ENCODE data around the gene TRIM7.

TRIM7 gene

DNA sequence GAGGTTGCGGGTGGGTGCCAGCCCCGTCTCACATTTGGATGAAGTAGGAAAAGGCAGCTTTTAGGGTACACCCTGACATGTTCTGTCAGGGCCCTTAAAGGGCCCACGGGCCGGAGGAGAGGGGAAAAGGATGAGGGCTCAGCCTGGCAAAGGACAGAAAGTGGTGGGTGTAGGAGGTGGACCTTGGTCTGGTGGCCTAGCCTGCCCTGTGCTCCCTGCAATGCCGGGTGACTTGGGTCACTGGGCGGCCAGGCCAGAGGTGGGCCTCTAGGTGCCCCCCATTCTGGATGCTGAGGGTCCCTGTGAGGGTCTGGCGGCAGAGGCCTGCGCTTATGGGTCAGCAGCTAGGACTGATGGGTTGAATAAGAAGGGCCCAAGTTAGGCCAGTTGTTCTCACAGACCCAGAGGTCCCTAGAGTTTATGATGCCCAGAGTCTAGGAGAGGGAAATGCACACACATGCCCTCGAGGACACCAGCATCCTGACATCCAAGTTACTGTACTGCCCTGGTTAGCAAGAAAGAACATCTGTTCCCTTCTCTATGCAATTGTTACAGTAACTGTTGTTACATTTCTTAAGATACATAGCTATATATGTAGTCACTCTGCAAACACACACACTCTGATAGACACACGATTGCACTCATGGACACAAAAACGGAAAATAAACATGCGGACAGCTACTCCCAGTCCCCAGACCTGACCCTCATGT, 12.5 kb downstream of the TRIM7 start:
- Histone ChIP-seq H3K9me3 (ENCODE audit: control insufficient read depth, low read length) (no peaks in the 10 kb centered on the region), H3K4me1 (ENCODE audit: control insufficient read depth, insufficient read depth, low read length, poor library complexity, severe bottlenecking) (peaks cover 10% of the 10 kb centered on the region), H3K27ac (ENCODE audit: insufficient read depth, low read length, poor library complexity, severe bottlenecking) (peak overlapping the region; percentile 73), H3K36me3 (ENCODE audit: control insufficient read depth, insufficient read depth, low read length) (no peaks in the 10 kb centered on the region), H3K27me3 (replicated peaks; ENCODE audit: control insufficient read depth, insufficient read depth, low read length, poor library complexity, severe bottlenecking) (no peaks in the 10 kb centered on the region), H3K4me3 (ENCODE audit: insufficient read depth, low read depth, low read length, poor library complexity, severe bottlenecking) (peak overlapping the region; percentile 97)
- no peak for DNase-seq

DNA sequence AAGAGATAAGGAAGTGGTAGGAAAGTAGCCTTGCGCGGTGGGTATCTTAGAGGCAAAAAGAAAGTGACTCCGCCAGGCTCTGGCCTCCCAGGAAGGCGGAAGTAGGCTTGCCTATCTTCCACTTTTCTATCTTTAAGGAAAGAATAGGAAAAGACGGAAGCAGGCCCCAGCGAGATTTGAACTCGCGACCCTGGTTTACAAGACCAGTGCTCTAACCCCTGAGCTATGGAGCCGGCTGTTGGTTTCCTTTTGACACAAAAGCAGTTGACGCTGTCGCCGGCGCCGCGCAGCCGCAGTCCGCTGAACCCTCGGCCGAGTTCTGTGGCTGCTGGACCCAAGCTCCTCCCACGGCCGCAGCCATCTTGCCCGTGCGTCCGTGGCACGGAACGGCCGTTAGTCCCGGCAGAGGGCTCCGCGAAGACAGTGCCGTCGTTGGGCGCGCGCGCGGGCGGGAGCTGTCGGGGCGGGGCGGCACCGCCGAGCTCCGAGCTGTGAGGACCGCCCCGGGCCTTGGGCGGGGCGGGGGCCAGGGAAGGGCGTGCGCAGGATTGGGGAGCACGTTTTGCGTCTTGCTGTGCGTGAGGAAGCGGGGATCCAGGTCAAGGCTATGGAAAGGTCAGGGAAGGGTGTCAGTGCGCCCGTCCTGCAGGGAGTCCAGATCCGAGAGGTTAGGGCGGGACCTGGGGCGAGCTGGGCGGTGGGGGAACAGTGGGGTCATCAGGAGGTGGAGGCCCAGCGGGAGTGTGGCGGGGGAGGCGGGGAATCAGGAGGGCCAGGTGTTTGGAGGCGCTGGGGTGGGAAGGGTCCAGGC, 13.3 kb downstream of the TRIM7 start:
- H3K9me3 ChIP-seq (ENCODE audit: control insufficient read depth, low read length): no peaks in the 10 kb centered on the region
- peak; percentile 93 to 96 (median 93) for DNase-seq
- H3K4me1 ChIP-seq (ENCODE audit: control insufficient read depth, insufficient read depth, low read length, poor library complexity, severe bottlenecking): peaks cover 10% of the 10 kb centered on the region
- no peaks in the 10 kb centered on the region for H3K27me3 ChIP-seq (replicated peaks; ENCODE audit: control insufficient read depth, insufficient read depth, low read length, poor library complexity, severe bottlenecking)
- H3K4me3 ChIP-seq (ENCODE audit: insufficient read depth, low read depth, low read length, poor library complexity, severe bottlenecking): peak overlapping the region; percentile 97
- peak overlapping the region; percentile 73 for H3K27ac ChIP-seq (ENCODE audit: insufficient read depth, low read length, poor library complexity, severe bottlenecking)
- no peaks in the 10 kb centered on the region for H3K36me3 ChIP-seq (ENCODE audit: control insufficient read depth, insufficient read depth, low read length)

DNA sequence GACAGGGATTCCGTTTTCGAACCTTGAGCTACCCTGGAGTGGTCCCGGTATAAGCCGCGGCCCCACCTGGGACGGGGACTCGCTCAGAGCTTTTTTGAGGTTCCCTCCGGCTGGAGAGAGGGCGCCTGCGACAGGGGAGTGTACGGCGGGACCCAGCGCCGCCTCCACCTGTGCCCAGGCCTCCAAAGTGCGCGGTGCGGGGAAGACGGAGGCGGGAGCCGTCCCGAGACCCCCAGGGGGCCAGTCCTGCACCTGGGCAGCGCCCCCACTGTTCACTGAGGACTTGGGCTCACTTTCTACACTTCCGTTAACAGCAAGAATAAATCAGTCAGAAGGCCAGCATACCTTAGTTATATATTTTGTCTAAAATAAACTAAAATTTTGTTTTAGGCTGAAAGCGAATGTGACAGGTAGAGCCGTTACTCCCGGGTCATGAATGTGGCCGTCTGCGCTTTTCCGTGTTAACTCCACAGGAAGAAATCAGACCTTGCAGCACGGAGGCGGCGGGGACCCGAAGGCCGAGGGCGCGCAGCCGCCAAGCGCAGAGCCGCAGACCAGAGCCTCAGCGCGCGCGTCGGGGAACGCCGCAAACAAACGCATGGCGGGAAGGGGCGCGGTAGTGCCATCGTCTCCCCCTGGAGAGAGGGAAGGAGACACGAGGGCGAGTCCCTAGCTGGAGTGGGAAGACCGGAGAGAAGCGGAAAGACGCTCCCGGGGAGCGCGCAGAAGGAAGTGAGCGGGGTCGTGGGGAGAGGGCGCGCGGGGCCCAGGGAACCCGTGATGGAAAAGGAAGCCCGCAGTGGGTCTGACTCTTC, 14.1 kb downstream of the TRIM7 start:
- peak overlapping the region; percentile 73 for H3K27ac ChIP-seq (ENCODE audit: insufficient read depth, low read length, poor library complexity, severe bottlenecking)
- H3K9me3 ChIP-seq (ENCODE audit: control insufficient read depth, low read length): no peaks in the 10 kb centered on the region
- no peaks in the 10 kb centered on the region for H3K36me3 ChIP-seq (ENCODE audit: control insufficient read depth, insufficient read depth, low read length)
- no peaks in the 10 kb centered on the region for H3K27me3 ChIP-seq (replicated peaks; ENCODE audit: control insufficient read depth, insufficient read depth, low read length, poor library complexity, severe bottlenecking)
- H3K4me3 ChIP-seq (ENCODE audit: insufficient read depth, low read depth, low read length, poor library complexity, severe bottlenecking): peak overlapping the region; percentile 97
- peak in 2 of 3 donors; percentile 34 to 45 for DNase-seq
- H3K4me1 ChIP-seq (ENCODE audit: control insufficient read depth, insufficient read depth, low read length, poor library complexity, severe bottlenecking): peaks cover 10% of the 10 kb centered on the region

DNA sequence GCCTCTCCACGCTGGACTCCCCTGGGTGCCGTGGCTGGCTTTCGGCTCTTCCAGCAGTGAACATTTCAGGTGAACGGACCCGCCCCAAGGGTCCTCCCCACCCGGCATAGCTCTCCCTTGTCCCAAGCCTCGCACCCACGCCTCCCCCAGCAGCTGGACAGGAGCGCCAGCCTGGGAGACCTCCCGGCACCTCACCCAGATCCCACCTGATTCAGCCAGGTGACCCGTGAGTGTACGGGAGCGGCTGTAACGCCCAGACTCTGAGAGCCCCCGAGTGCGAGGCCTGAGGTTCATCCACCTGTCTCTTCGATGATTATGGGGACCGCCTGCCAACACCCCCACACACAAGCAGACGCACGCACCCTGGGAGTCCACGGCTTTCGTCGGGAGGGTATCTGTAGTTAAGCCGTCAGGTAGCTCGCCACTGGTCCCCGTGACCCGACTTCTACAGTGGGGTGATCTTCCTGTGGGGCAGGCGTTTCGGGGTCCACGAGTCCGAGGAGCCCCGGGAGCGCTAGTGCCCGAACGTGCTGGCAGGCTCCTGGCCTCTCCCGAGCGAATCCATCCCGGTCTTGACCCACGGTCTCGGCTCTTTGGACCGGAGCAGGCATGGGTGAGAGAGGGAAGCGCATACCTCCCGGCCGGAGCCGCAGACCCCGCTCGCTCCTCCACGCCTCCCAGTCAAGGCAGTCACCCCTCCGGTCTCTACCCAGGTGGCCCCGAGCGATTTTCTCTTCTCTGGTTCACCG, 14.9 kb downstream of the TRIM7 start:
- no peaks in the 10 kb centered on the region for H3K36me3 ChIP-seq (ENCODE audit: control insufficient read depth, insufficient read depth, low read length)
- H3K4me1 ChIP-seq (ENCODE audit: control insufficient read depth, insufficient read depth, low read length, poor library complexity, severe bottlenecking): peaks cover 10% of the 10 kb centered on the region
- no peaks in the 10 kb centered on the region for H3K9me3 ChIP-seq (ENCODE audit: control insufficient read depth, low read length)
- peak overlapping the region; percentile 97 for H3K4me3 ChIP-seq (ENCODE audit: insufficient read depth, low read depth, low read length, poor library complexity, severe bottlenecking)
- H3K27ac ChIP-seq (ENCODE audit: insufficient read depth, low read length, poor library complexity, severe bottlenecking): peak overlapping the region; percentile 73
- no peaks in the 10 kb centered on the region for H3K27me3 ChIP-seq (replicated peaks; ENCODE audit: control insufficient read depth, insufficient read depth, low read length, poor library complexity, severe bottlenecking)
- peak in 2 of 3 donors; percentile 24 to 32 for DNase-seq

DNA sequence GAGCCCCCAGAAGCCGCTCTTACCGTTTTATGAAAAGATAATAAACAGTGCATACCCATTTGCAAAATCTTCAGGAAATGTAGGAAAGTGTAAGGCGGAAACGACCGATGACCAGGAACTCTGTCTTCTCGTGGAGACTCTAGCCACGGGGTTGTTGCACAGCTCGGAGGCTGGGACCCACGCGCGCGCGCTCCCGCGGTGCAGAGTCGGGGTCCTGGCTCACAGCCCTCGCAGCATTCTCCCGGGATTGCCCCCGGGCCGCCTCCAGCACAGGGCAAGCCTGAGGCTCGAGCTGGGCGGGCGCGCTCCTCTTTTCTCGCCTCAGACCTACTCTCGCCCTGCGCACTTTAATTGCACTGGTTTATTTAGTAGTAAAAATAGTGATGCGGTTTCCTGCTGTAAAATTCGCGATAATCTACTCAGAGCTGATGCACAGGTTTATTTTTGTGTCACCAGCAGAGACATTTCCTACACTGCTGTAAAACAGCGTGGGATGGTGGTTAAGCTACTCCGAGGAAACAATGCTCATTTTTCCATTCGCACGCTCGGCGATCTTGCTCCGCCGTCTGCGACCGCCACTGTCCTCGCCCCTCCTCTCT, 15.5 kb downstream of the TRIM7 start:
- H3K4me3 ChIP-seq (ENCODE audit: insufficient read depth, low read depth, low read length, poor library complexity, severe bottlenecking): peak overlapping the region; percentile 97
- H3K36me3 ChIP-seq (ENCODE audit: control insufficient read depth, insufficient read depth, low read length): no peaks in the 10 kb centered on the region
- H3K27ac ChIP-seq (ENCODE audit: insufficient read depth, low read length, poor library complexity, severe bottlenecking): peak overlapping the region; percentile 73
- peaks cover 10% of the 10 kb centered on the region for H3K4me1 ChIP-seq (ENCODE audit: control insufficient read depth, insufficient read depth, low read length, poor library complexity, severe bottlenecking)
- H3K9me3 ChIP-seq (ENCODE audit: control insufficient read depth, low read length): no peaks in the 10 kb centered on the region
- DNase-seq: peak in 2 of 3 donors; percentile 36 to 37
- H3K27me3 ChIP-seq (replicated peaks; ENCODE audit: control insufficient read depth, insufficient read depth, low read length, poor library complexity, severe bottlenecking): no peaks in the 10 kb centered on the region

DNA sequence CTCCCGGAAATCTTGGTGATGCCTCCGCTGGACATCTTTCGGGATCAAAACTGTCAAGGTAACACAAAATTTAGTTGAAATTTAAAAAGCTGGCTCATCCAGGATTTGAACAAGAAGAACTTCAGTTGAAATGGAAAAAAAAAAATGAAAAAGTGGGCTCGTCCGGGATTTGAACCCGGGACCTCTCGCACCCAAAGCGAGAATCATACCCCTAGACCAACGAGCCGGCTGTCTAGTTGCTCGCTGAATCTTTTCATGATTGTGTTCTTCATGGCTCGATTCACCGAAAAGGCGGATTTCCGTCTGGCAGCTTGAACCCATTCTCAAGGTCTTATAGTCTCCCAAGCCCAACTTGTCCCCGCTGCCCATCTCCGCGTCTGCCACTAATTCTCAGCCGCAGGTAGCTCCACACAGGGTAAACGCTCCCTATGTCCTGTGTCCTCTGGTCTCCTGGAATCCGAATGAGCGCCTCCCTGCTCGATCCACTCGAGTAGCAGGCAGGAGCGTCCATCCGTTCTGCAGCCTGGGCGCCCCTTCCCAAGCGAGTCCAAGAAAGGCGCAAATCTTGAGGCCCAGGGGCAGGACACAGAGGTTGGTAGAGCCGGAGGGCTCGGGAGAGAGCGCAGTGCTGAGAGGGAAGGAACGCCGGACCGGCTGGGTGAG, 16.2 kb downstream of the TRIM7 start:
- peak; percentile 63 to 65 (median 64) for DNase-seq
- H3K9me3 ChIP-seq (ENCODE audit: control insufficient read depth, low read length): no peaks in the 10 kb centered on the region
- peaks cover 10% of the 10 kb centered on the region for H3K4me1 ChIP-seq (ENCODE audit: control insufficient read depth, insufficient read depth, low read length, poor library complexity, severe bottlenecking)
- H3K36me3 ChIP-seq (ENCODE audit: control insufficient read depth, insufficient read depth, low read length): no peaks in the 10 kb centered on the region
- peak overlapping the region; percentile 97 for H3K4me3 ChIP-seq (ENCODE audit: insufficient read depth, low read depth, low read length, poor library complexity, severe bottlenecking)
- no peaks in the 10 kb centered on the region for H3K27me3 ChIP-seq (replicated peaks; ENCODE audit: control insufficient read depth, insufficient read depth, low read length, poor library complexity, severe bottlenecking)
- peak overlapping the region; percentile 64 for H3K27ac ChIP-seq (ENCODE audit: insufficient read depth, low read length, poor library complexity, severe bottlenecking)

DNA sequence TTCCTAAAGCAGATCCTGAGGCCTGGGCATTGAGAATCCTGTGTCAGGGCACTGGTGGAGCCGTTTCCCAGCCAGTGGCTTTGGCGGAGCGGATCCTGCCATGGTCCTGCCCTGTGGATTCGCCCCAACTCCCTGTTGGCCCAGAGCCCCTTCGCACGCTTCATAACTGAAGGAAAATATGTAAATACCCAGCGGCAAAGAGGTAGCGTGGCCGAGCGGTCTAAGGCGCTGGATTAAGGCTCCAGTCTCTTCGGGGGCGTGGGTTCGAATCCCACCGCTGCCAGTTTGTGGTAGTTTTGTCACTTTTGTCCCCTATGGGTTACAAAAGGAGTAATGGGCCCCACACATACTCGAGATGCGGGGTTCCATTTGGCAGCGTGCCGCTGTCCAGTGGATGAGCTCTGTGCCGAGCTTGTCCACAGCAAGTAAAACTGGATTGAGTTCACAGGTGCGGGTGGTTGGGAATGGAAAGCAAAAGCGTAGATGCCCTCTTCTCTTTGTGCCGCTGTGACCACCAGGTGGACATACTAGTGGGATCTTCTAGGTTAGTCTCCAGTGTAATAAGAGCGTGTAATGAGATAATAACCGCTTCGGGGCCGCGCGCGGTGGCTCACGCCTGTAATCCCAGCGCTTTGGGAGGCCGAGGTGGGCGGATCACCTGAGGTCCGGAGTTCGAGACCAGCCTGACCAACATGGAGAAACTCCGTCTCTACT, 17.3 kb downstream of the TRIM7 start:
- Histone ChIP-seq H3K27ac (ENCODE audit: insufficient read depth, low read length, poor library complexity, severe bottlenecking) (no peak overlapping the region), H3K4me1 (ENCODE audit: control insufficient read depth, insufficient read depth, low read length, poor library complexity, severe bottlenecking) (peaks cover 10% of the 10 kb centered on the region), H3K4me3 (ENCODE audit: insufficient read depth, low read depth, low read length, poor library complexity, severe bottlenecking) (no peak overlapping the region), H3K27me3 (replicated peaks; ENCODE audit: control insufficient read depth, insufficient read depth, low read length, poor library complexity, severe bottlenecking) (no peaks in the 10 kb centered on the region), H3K36me3 (ENCODE audit: control insufficient read depth, insufficient read depth, low read length) (no peaks in the 10 kb centered on the region), H3K9me3 (ENCODE audit: control insufficient read depth, low read length) (no peaks in the 10 kb centered on the region)
- DNase-seq: peak in 2 of 3 donors; percentile 33 to 34

DNA sequence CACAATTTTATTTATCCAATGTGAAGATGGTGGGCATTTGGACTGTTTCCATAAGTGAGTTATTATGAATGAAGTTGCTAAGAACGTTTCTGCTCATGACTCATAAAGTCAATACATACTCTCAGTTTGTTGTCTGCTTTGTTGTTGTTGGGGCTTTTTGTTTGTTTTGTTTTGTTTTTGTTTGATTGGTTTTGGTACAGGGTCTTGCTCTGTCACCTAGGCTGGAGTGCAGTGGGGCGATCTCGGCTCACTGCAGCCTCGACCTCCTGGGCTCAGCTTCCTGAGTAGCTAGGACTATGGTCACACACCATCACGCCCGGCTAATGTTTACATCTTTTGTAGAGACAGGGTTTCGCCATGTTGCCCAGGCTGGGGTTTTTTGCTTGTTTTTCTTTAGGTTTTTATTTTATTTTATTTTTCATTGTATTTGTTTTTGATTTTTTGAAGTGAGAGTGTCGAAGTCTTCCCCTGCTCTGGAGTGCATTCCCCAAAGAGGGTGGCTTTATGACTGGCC, 18.0 kb downstream of the TRIM7 start:
- no peaks in the 10 kb centered on the region for H3K36me3 ChIP-seq (ENCODE audit: control insufficient read depth, insufficient read depth, low read length)
- peaks cover 7% of the 10 kb centered on the region for H3K4me1 ChIP-seq (ENCODE audit: control insufficient read depth, insufficient read depth, low read length, poor library complexity, severe bottlenecking)
- H3K4me3 ChIP-seq (ENCODE audit: insufficient read depth, low read depth, low read length, poor library complexity, severe bottlenecking): no peak overlapping the region
- DNase-seq: no peak
- H3K27me3 ChIP-seq (replicated peaks; ENCODE audit: control insufficient read depth, insufficient read depth, low read length, poor library complexity, severe bottlenecking): no peaks in the 10 kb centered on the region
- no peaks in the 10 kb centered on the region for H3K9me3 ChIP-seq (ENCODE audit: control insufficient read depth, low read length)
- H3K27ac ChIP-seq (ENCODE audit: insufficient read depth, low read length, poor library complexity, severe bottlenecking): no peak overlapping the region
